Mesothelial cell of epicardium (in vitro differentiated cells): Measurements from ENCODE around the gene VIPR2. TPM values are rescaled to one million over a fixed set of nuclear protein-coding genes. Genes with fewer than 3 reads are reported as not detected.

Experiments
- DNase-seq, 2 experiments: peaks; one replicate each; pipeline ENCODE4 v3.0.0; 2021; ENCODE audit warnings: low spot score in 2 of 2; ENCODE audit not compliant: unreplicated experiment in 2 of 2
- H3K27ac Mint-ChIP-seq: 2 replicates; pipeline ENCODE4 v1.8.0; 2021; ENCODE audit warnings: mixed read lengths
- H3K27me3 Mint-ChIP-seq: 2 replicates; pipeline ENCODE4 v1.8.0; 2021; ENCODE audit warnings: low read depth, mixed read lengths
- H3K36me3 Mint-ChIP-seq: 2 replicates; pipeline ENCODE4 v1.8.0; 2021; ENCODE audit warnings: mixed read lengths
- H3K4me1 Mint-ChIP-seq: 2 replicates; pipeline ENCODE4 v1.8.0; 2021; ENCODE audit warnings: mixed read lengths
- H3K4me3 Mint-ChIP-seq: 2 replicates; pipeline ENCODE4 v1.8.0; 2021; ENCODE audit warnings: mild to moderate bottlenecking, moderate library complexity, mixed read lengths
- H3K9me3 Mint-ChIP-seq: 2 replicates; pipeline ENCODE4 v1.8.0; 2021; ENCODE audit warnings: mixed read lengths
- CTCF ChIP-seq: fragments of 200-600 bp; sonication (generic); IDR thresholded peaks from one replicate; pipeline ENCODE4 v1.5.0; 2021; ENCODE audit warnings: antibody characterized with exemption; ENCODE audit not compliant: unreplicated experiment
- total RNA-seq: library from RNA; stranded (reverse); gene quantifications from 3 replicates; pipeline ENCODE4 v1.2.1, GENCODE V29; 2021

Gene VIPR2
- total RNA-seq, 1 donor from 2014 or later, result 0.04 TPM

GRCh38 chr7:159033956-159034355, 110.7 kb downstream of the VIPR2 start:
- TF ChIP-seq CTCF, result no peak
- H3K27me3 Mint-ChIP-seq, result peaks cover 3% of the 10 kb centered on the region
- no peaks in the 10 kb centered on the region for H3K9me3 Mint-ChIP-seq
- DNase-seq, result no peak
- no peaks in the 10 kb centered on the region for H3K36me3 Mint-ChIP-seq
- H3K4me3 Mint-ChIP-seq, result no peak overlapping the region
- no peak overlapping the region for H3K27ac Mint-ChIP-seq
- H3K4me1 Mint-ChIP-seq, result peaks cover 31% of the 10 kb centered on the region

- Mint-ChIP-seq H3K4me1 (peaks cover 31% of the 10 kb centered on the region), H3K4me3 (no peak overlapping the region), H3K9me3 (no peaks in the 10 kb centered on the region), H3K27me3 (peaks cover 3% of the 10 kb centered on the region), H3K36me3 (no peaks in the 10 kb centered on the region), H3K27ac (no peak overlapping the region)
- no peak for DNase-seq
- no peak for TF ChIP-seq CTCF
Observed at GRCh38 chr7:159033473-159033825, 111.2 kb downstream of the VIPR2 start.

- peaks cover 6% of the 10 kb centered on the region for H3K27me3 Mint-ChIP-seq
- no peaks in the 10 kb centered on the region for H3K9me3 Mint-ChIP-seq
- no peaks in the 10 kb centered on the region for H3K36me3 Mint-ChIP-seq
- H3K27ac Mint-ChIP-seq, result no peak overlapping the region
- no peak overlapping the region for H3K4me3 Mint-ChIP-seq
- TF ChIP-seq CTCF, result no peak
- peaks cover 34% of the 10 kb centered on the region for H3K4me1 Mint-ChIP-seq
- no peak for DNase-seq
Observed at GRCh38 chr7:159032753-159033472, 111.8 kb downstream of the VIPR2 start.

- no peaks in the 10 kb centered on the region for H3K9me3 Mint-ChIP-seq
- peaks cover 39% of the 10 kb centered on the region for H3K4me1 Mint-ChIP-seq
- H3K27me3 Mint-ChIP-seq, result peaks cover 7% of the 10 kb centered on the region
- no peak overlapping the region for H3K4me3 Mint-ChIP-seq
- no peak for TF ChIP-seq CTCF
- H3K27ac Mint-ChIP-seq, result no peak overlapping the region
- no peak for DNase-seq
- no peaks in the 10 kb centered on the region for H3K36me3 Mint-ChIP-seq
Observed at GRCh38 chr7:159032322-159032721, 112.3 kb downstream of the VIPR2 start.

GRCh38 chr7:159031750-159032149, 112.9 kb downstream of the VIPR2 start:
- no peak for TF ChIP-seq CTCF
- Mint-ChIP-seq H3K36me3 (no peaks in the 10 kb centered on the region), H3K4me3 (peak overlapping the region; percentile 39), H3K4me1 (peaks cover 39% of the 10 kb centered on the region), H3K27me3 (peaks cover 7% of the 10 kb centered on the region), H3K27ac (no peak overlapping the region), H3K9me3 (no peaks in the 10 kb centered on the region)
- DNase-seq, result no peak
